Measurements from ENCODE around the gene JMJD7.

JMJD7 gene

DNA sequence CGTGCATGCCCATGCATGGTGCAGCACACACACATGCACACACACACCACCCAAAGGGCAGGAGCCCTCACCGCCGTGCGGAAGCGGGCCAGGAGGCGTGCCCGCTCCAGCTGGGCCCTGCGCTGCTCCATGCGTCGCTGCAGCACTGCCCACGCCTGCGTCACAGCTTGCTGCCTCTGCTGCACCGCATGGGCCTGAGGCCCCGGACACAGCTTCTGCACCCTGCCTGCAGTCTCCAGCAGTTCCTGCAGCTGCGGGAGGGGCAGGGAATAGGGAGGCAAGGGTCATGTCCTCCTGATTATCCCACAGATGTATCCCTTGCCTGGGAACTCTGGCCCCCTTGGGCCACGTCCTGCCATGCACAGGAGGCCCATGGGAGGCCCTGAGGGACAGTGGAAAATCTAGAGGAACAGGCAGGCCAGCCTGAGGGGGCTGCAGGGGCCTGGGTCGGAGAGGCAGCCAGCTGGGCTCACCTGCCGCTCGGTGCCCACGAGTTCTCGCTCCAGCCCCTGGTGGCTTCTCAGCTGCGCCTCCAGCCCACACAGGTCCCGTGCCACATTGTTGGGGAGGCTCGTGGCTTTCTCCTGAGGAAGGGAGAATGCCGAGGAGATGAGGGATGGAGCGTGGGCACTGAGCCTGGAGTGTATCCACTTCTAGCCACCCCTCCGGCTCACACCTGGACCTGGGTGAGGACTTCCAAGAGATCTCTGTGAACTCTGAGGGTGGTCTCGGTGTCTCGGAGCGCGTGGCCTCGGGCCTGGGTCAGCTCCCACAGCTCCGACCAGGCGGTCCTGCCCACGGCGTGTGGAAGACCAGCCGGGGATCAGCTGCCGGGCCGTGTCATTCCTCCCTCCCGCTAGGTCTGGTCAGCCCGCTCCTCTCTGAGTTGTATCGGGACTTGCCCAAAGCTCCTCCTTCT lies 42.1 kb downstream of the JMJD7 start:
- Histone ChIP-seq H2AFZ (ENCODE audit: low read length) (no peak overlapping the region), H3K79me2 (ENCODE audit: insufficient read depth, low read length) (no peaks in the 10 kb centered on the region), H3K9ac (ENCODE audit: low read depth, low read length, poor library complexity, severe bottlenecking) (no peak overlapping the region), H3K27me3 (ENCODE audit: insufficient read depth, low read length, poor library complexity, severe bottlenecking) (no peaks in the 10 kb centered on the region), H3K36me3 (ENCODE audit: insufficient read depth, low read length) (no peaks in the 10 kb centered on the region), H3K9me2 (replicated peaks; ENCODE audit: low read depth, low read length) (no peaks in the 10 kb centered on the region), H3K4me3 (ENCODE audit: low read length, poor library complexity, severe bottlenecking) (no peak overlapping the region), H3K4me2 (ENCODE audit: low read depth, low read length, poor library complexity, severe bottlenecking) (no peak overlapping the region), H3K9me3 (ENCODE audit: insufficient read depth, low read depth, low read length) (no peaks in the 10 kb centered on the region), H3K4me1 (ENCODE audit: insufficient read depth, low read length, poor library complexity, severe bottlenecking) (peaks cover 17% of the 10 kb centered on the region), H4K20me1 (ENCODE audit: insufficient read depth, low read length, poor library complexity, severe bottlenecking) (no peaks in the 10 kb centered on the region), H3F3A (ENCODE audit: low read depth) (no peaks in the 10 kb centered on the region)
- no peak for TF ChIP-seq EZH2phosphoT487 (IDR thresholded peaks at IDR 0.05; ENCODE audit: borderline replicate concordance)
- TF ChIP-seq, protein P1, sequence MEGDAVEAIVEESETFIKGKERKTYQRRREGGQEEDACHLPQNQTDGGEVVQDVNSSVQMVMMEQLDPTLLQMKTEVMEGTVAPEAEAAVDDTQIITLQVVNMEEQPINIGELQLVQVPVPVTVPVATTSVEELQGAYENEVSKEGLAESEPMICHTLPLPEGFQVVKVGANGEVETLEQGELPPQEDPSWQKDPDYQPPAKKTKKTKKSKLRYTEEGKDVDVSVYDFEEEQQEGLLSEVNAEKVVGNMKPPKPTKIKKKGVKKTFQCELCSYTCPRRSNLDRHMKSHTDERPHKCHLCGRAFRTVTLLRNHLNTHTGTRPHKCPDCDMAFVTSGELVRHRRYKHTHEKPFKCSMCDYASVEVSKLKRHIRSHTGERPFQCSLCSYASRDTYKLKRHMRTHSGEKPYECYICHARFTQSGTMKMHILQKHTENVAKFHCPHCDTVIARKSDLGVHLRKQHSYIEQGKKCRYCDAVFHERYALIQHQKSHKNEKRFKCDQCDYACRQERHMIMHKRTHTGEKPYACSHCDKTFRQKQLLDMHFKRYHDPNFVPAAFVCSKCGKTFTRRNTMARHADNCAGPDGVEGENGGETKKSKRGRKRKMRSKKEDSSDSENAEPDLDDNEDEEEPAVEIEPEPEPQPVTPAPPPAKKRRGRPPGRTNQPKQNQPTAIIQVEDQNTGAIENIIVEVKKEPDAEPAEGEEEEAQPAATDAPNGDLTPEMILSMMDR (conservative IDR thresholded peaks at IDR 0.05; ENCODE audit: low read length), result no peak

GRCh38 chr15:41870689-41871081 lies 42.8 kb downstream of the JMJD7 start:
- Histone ChIP-seq H4K20me1 (ENCODE audit: insufficient read depth, low read length, poor library complexity, severe bottlenecking) (no peaks in the 10 kb centered on the region), H2AFZ (ENCODE audit: low read length) (no peak overlapping the region), H3K4me1 (ENCODE audit: insufficient read depth, low read length, poor library complexity, severe bottlenecking) (peaks cover 11% of the 10 kb centered on the region), H3K36me3 (ENCODE audit: insufficient read depth, low read length) (no peaks in the 10 kb centered on the region), H3K79me2 (ENCODE audit: insufficient read depth, low read length) (no peaks in the 10 kb centered on the region), H3K9me2 (replicated peaks; ENCODE audit: low read depth, low read length) (no peaks in the 10 kb centered on the region), H3K9ac (ENCODE audit: low read depth, low read length, poor library complexity, severe bottlenecking) (no peak overlapping the region), H3K4me3 (ENCODE audit: low read length, poor library complexity, severe bottlenecking) (no peak overlapping the region), H3K27me3 (ENCODE audit: insufficient read depth, low read length, poor library complexity, severe bottlenecking) (no peaks in the 10 kb centered on the region), H3K4me2 (ENCODE audit: low read depth, low read length, poor library complexity, severe bottlenecking) (no peak overlapping the region), H3F3A (ENCODE audit: low read depth) (no peaks in the 10 kb centered on the region), H3K9me3 (ENCODE audit: insufficient read depth, low read depth, low read length) (no peaks in the 10 kb centered on the region)
- TF ChIP-seq EZH2phosphoT487 (IDR thresholded peaks at IDR 0.05; ENCODE audit: borderline replicate concordance), result no peak
- TF ChIP-seq, protein P1 (conservative IDR thresholded peaks at IDR 0.05; ENCODE audit: low read length), result no peak

GRCh38 chr15:41871175-41871905 lies 43.4 kb downstream of the JMJD7 start:
- Histone ChIP-seq H3K9ac (ENCODE audit: low read depth, low read length, poor library complexity, severe bottlenecking) (no peak overlapping the region), H3K27me3 (ENCODE audit: insufficient read depth, low read length, poor library complexity, severe bottlenecking) (no peaks in the 10 kb centered on the region), H3K9me2 (replicated peaks; ENCODE audit: low read depth, low read length) (no peaks in the 10 kb centered on the region), H3K79me2 (ENCODE audit: insufficient read depth, low read length) (no peaks in the 10 kb centered on the region), H4K20me1 (ENCODE audit: insufficient read depth, low read length, poor library complexity, severe bottlenecking) (no peaks in the 10 kb centered on the region), H3F3A (ENCODE audit: low read depth) (no peaks in the 10 kb centered on the region), H3K9me3 (ENCODE audit: insufficient read depth, low read depth, low read length) (no peaks in the 10 kb centered on the region), H3K4me1 (ENCODE audit: insufficient read depth, low read length, poor library complexity, severe bottlenecking) (peaks cover 4% of the 10 kb centered on the region), H3K4me3 (ENCODE audit: low read length, poor library complexity, severe bottlenecking) (no peak overlapping the region), H3K36me3 (ENCODE audit: insufficient read depth, low read length) (no peaks in the 10 kb centered on the region), H2AFZ (ENCODE audit: low read length) (no peak overlapping the region), H3K4me2 (ENCODE audit: low read depth, low read length, poor library complexity, severe bottlenecking) (no peak overlapping the region)
- no peak for TF ChIP-seq EZH2phosphoT487 (IDR thresholded peaks at IDR 0.05; ENCODE audit: borderline replicate concordance)
- TF ChIP-seq, protein P1 (conservative IDR thresholded peaks at IDR 0.05; ENCODE audit: low read length), result no peak

Measured in Loucy (cell line).